MM.1S (cell line): ENCODE measurements around the gene ZDHHC8.

Source experiments
- DNase-seq: peaks from one replicate; pipeline ENCODE4 v3.0.0-alpha.2; 2015
- H2AFZ ChIP-seq: fragments of 300-600 bp; sonication (generic); 2 replicates; pipeline ENCODE4 v1.6.0; 2016; ENCODE audit warnings: antibody characterized with exemption, low read length
- H3F3A ChIP-seq: fragments of 300-600 bp; sonication (generic); 2 replicates; pipeline ENCODE4 v1.6.1; 2016; ENCODE audit warnings: mild to moderate bottlenecking, antibody characterized with exemption, low read length, moderate library complexity, mixed read lengths; ENCODE audit not compliant: insufficient read depth
- H3K27ac ChIP-seq: fragments of 300-600 bp; sonication (generic); 2 replicates; pipeline ENCODE4 v1.5.1; 2016; ENCODE audit warnings: mild to moderate bottlenecking, low read length
- H3K27me3 ChIP-seq: fragments of 300-600 bp; sonication (generic); replicated peaks from 2 replicates; pipeline ENCODE4 v1.6.0; 2016; ENCODE audit warnings: low read length; ENCODE audit not compliant: insufficient read depth
- H3K36me3 ChIP-seq: fragments of 300-600 bp; sonication (generic); replicated peaks from 2 replicates; pipeline ENCODE4 v1.6.1; 2016; ENCODE audit warnings: mild to moderate bottlenecking, low read length, mixed read lengths; ENCODE audit not compliant: insufficient read depth
- H3K4me1 ChIP-seq: fragments of 300-600 bp; sonication (generic); 2 replicates; pipeline ENCODE4 v1.6.1; 2016; ENCODE audit warnings: low read length, mixed read lengths
- H3K4me2 ChIP-seq: fragments of 300-600 bp; sonication (generic); 2 replicates; pipeline ENCODE4 v1.6.0; 2016; ENCODE audit warnings: low read depth, low read length
- H3K4me3 ChIP-seq: fragments of 300-600 bp; sonication (generic); 2 replicates; pipeline ENCODE4 v1.5.1; 2016; ENCODE audit warnings: low read length, mixed read lengths
- H3K79me2 ChIP-seq: fragments of 300-600 bp; sonication (generic); 2 replicates; pipeline ENCODE4 v1.6.1; 2016; ENCODE audit warnings: mixed run types, low read length, mixed read lengths
- H3K9ac ChIP-seq: fragments of 300-600 bp; sonication (generic); 2 replicates; pipeline ENCODE4 v1.6.1; 2016; ENCODE audit warnings: low read length, mixed read lengths
- H3K9me2 ChIP-seq: fragments of 300-600 bp; sonication (generic); replicated peaks from 2 replicates; pipeline ENCODE4 v1.6.1; 2016; ENCODE audit warnings: mild to moderate bottlenecking, low read length, mixed read lengths; ENCODE audit not compliant: insufficient read depth
- H3K9me3 ChIP-seq: fragments of 300-600 bp; sonication (generic); replicated peaks from 2 replicates; pipeline ENCODE4 v1.6.1; 2016; ENCODE audit warnings: mild to moderate bottlenecking, low read length, mixed read lengths; ENCODE audit not compliant: insufficient read depth
- H4K20me1 ChIP-seq: fragments of 300-600 bp; sonication (generic); 2 replicates; pipeline ENCODE4 v1.6.1; 2016; ENCODE audit warnings: mild to moderate bottlenecking, low read length, moderate library complexity, mixed read lengths; ENCODE audit not compliant: insufficient read depth
- CTCF ChIP-seq: fragments of 300-600 bp; sonication (generic); IDR thresholded peaks from 2 replicates; pipeline ENCODE4 v1.5.1; 2016; ENCODE audit warnings: antibody characterized with exemption, low read length, mixed read lengths
- EZH2 ChIP-seq: fragments of 300-600 bp; sonication (generic); optimal IDR thresholded peaks from 2 replicates; pipeline ENCODE3; 2017; ENCODE audit warnings: low read depth, mild to moderate bottlenecking, antibody characterized with exemption, low read length, mixed read lengths
- EZH2phosphoT487 ChIP-seq: fragments of 300-600 bp; sonication (generic); IDR thresholded peaks from 2 replicates; pipeline ENCODE4 v1.6.1; 2018; ENCODE audit warnings: antibody characterized with exemption, low read length

The ZDHHC8 gene

GRCh38 chr22:20135265-20135664 is 3.7 kb downstream of the ZDHHC8 start:
- DNase-seq, result no peak
- Histone ChIP-seq H3K4me3 (no peak overlapping the region), H3K4me1 (0 out of 2 replicates have a peak, but pooled peaks cover 3% of the 10 kb centered on the region), H2AFZ (no peak overlapping the region), H3K27ac (no peak overlapping the region), H3K4me2 (no peak overlapping the region), H3K9me3 (no peaks in the 10 kb centered on the region), H3K36me3 (no peaks in the 10 kb centered on the region), H4K20me1 (no peaks in the 10 kb centered on the region), H3K27me3 (no peaks in the 10 kb centered on the region), H3F3A (peaks cover 8% of the 10 kb centered on the region; the same call in 1 of the 2 replicates), H3K9ac (no peak overlapping the region), H3K79me2 (peaks cover 15% of the 10 kb centered on the region), H3K9me2 (no peaks in the 10 kb centered on the region)
- TF ChIP-seq EZH2, result no peak
- TF ChIP-seq CTCF, result no peak

GRCh38 chr22:20135806-20136602 is 4.4 kb downstream of the ZDHHC8 start:
- TF ChIP-seq EZH2 (no peak), CTCF (no peak), EZH2phosphoT487 (no peak)
- DNase-seq, result no peak
- H3F3A ChIP-seq, result peaks cover 3% of the 10 kb centered on the region; the same call in 1 of the 2 replicates
- no peaks in the 10 kb centered on the region for H3K9me2 ChIP-seq
- H3K27me3 ChIP-seq, result no peaks in the 10 kb centered on the region
- no peaks in the 10 kb centered on the region for H3K4me1 ChIP-seq
- no peak overlapping the region for H3K4me3 ChIP-seq
- H3K9ac ChIP-seq, result no peak overlapping the region
- no peak overlapping the region for H2AFZ ChIP-seq
- H3K27ac ChIP-seq, result no peak overlapping the region
- H3K9me3 ChIP-seq, result no peaks in the 10 kb centered on the region
- no peaks in the 10 kb centered on the region for H4K20me1 ChIP-seq
- no peak overlapping the region for H3K4me2 ChIP-seq
- H3K79me2 ChIP-seq, result peaks cover 15% of the 10 kb centered on the region
- no peaks in the 10 kb centered on the region for H3K36me3 ChIP-seq

- Histone ChIP-seq H3K9me2 (no peaks in the 10 kb centered on the region), H3K9ac (no peak overlapping the region), H3K27me3 (no peaks in the 10 kb centered on the region), H3K4me2 (no peak overlapping the region), H3F3A (no peaks in the 10 kb centered on the region), H2AFZ (no peak overlapping the region), H3K36me3 (no peaks in the 10 kb centered on the region), H3K27ac (no peak overlapping the region), H3K9me3 (no peaks in the 10 kb centered on the region), H3K4me1 (no peaks in the 10 kb centered on the region), H3K79me2 (peaks cover 15% of the 10 kb centered on the region), H3K4me3 (no peak overlapping the region), H4K20me1 (no peaks in the 10 kb centered on the region)
- no peak for DNase-seq
- TF ChIP-seq EZH2, result no peak
- no peak for TF ChIP-seq EZH2phosphoT487
- no peak for TF ChIP-seq CTCF
Observed at GRCh38 chr22:20136603-20136873, 4.9 kb downstream of the ZDHHC8 start.
